Suprapubic skin (tissue), 4 donors: Measurements from ENCODE around the gene ANKRD66. TPM values are rescaled to one million over a fixed set of nuclear protein-coding genes. Genes with fewer than 3 reads are reported as not detected.

Experiments used
- DNase-seq, 2 donors: peaks; one replicate each; pipeline ENCODE4 v3.0.0-alpha.2; 2019; ENCODE audit warnings: low spot score in 2 of 2
- H3K27ac ChIP-seq: fragments of 200-600 bp; sonication (generic); one replicate; pipeline ENCODE4 v1.5.1; 2019
- H3K27me3 ChIP-seq: fragments of 200-600 bp; sonication (generic); one replicate; pipeline ENCODE4 v1.5.1; 2019
- H3K36me3 ChIP-seq: fragments of 200-600 bp; sonication (generic); one replicate; pipeline ENCODE4 v1.5.1; 2019
- H3K4me1 ChIP-seq: fragments of 200-600 bp; sonication (generic); one replicate; pipeline ENCODE4 v1.5.1; 2019
- H3K4me3 ChIP-seq: fragments of 200-600 bp; sonication (generic); one replicate; pipeline ENCODE4 v1.5.1; 2019; ENCODE audit warnings: mild to moderate bottlenecking
- H3K9me3 ChIP-seq: fragments of 200-600 bp; sonication (generic); one replicate; pipeline ENCODE4 v1.5.1; 2019
- CTCF ChIP-seq, 2 donors: fragments of 200-600 bp in 1 of 2; fragments of 450-650 bp in 1 of 2; sonication (generic) in 1 of 2; IDR thresholded peaks; one replicate each; pipeline ENCODE4 v1.5.1; 2016 to 2019; ENCODE audit warnings: antibody characterized with exemption in 2 of 2, mild to moderate bottlenecking in 1 of 2, moderate library complexity in 1 of 2
- EP300 ChIP-seq: sonication (generic); formaldehyde crosslinking; IDR thresholded peaks from one replicate; pipeline ENCODE4 v1.6.1; 2017; ENCODE audit warnings: antibody characterized with exemption
- POLR2A ChIP-seq, 2 donors: fragments of 450-650 bp; IDR thresholded peaks; one replicate each; pipeline ENCODE4 v1.6.1; 2017; ENCODE audit warnings: antibody characterized with exemption in 2 of 2, mild to moderate bottlenecking in 2 of 2, moderate library complexity in 2 of 2
- POLR2AphosphoS5 ChIP-seq, 3 donors: sonication (generic); formaldehyde crosslinking; IDR thresholded peaks; one replicate each; pipeline ENCODE4 v1.6.1; 2017; ENCODE audit warnings: antibody characterized with exemption in 3 of 3
- WGBS: methylation state at CpG from one replicate; pipeline ENCODE4 v1.1.5; 2018; 5-methylcytosine and 5-hydroxymethylcytosine counted together
- total RNA-seq, 4 donors: library from RNA; depleted of rRNA; stranded (reverse); fragments of >200 nt; gene quantifications; one replicate each; pipeline ENCODE4 v1.1.0, GENCODE V29; 2016

The ANKRD66 gene
- total RNA-seq, 4 donors from 2014 or later: not detected

DNA sequence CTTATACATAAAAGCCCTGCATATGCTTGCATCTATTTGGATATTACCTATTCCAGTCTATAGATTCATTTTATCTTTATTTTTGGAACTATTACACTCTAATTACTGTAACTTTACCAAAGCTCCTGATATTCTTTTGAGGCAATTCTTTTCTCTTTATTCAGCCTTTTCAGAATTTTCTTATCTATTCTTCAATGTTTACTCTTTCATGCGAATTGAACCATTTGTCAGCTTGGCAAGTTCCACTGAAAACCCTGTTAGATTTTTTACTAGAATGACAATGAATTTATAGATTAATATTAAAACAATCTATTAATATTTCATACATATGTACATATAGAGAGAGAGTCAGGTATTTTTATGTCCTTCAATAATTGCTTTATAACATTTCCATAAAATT, 45.9 kb downstream of the ANKRD66 start:
- no peaks in the 10 kb centered on the region for H3K36me3 ChIP-seq
- no peak overlapping the region for H3K4me3 ChIP-seq
- no peaks in the 10 kb centered on the region for H3K4me1 ChIP-seq
- H3K27ac ChIP-seq: no peak overlapping the region
- TF ChIP-seq POLR2A (IDR thresholded peaks at IDR 0.05) (no peak), POLR2AphosphoS5 (IDR thresholded peaks at IDR 0.05) (no peak), CTCF (IDR thresholded peaks at IDR 0.05) (no peak), EP300 (no peak)
- WGBS: 49% methylated on average over 1 of the region's 1 CpG
- no peaks in the 10 kb centered on the region for H3K27me3 ChIP-seq
- H3K9me3 ChIP-seq: no peaks in the 10 kb centered on the region
- no peak for DNase-seq

GRCh38 chr6:46793138-46793537, 46.4 kb downstream of the ANKRD66 start, which contains the start of gene MEP1A:
TSS of gene MEP1A (plus strand) at chr6:46793389. CDS start at chr6:46793399, 10 bp downstream.
- no peak within 1 kb of the TSS for H3K4me3 ChIP-seq
- WGBS: 84% methylated on average over 8 of the region's 8 CpGs
- no peaks in the 10 kb centered on the region for H3K27me3 ChIP-seq
- DNase-seq: no peak
- H3K9me3 ChIP-seq: no peaks in the 10 kb centered on the region
- H3K27ac ChIP-seq: no peak within 1 kb of the TSS
- TF ChIP-seq CTCF (IDR thresholded peaks at IDR 0.05) (no peak), POLR2A (IDR thresholded peaks at IDR 0.05) (no peak), POLR2AphosphoS5 (IDR thresholded peaks at IDR 0.05) (no peak), EP300 (no peak)
- no peaks in the 10 kb centered on the region for H3K4me1 ChIP-seq
- no peaks in the 10 kb centered on the region for H3K36me3 ChIP-seq

- no peak for TF ChIP-seq POLR2AphosphoS5 (IDR thresholded peaks at IDR 0.05)
- no peak for TF ChIP-seq CTCF (IDR thresholded peaks at IDR 0.05)
- no peak for TF ChIP-seq EP300
- no peak for TF ChIP-seq POLR2A (IDR thresholded peaks at IDR 0.05)
- Histone ChIP-seq H3K9me3 (no peaks in the 10 kb centered on the region), H3K27me3 (no peaks in the 10 kb centered on the region), H3K36me3 (no peaks in the 10 kb centered on the region), H3K4me1 (no peaks in the 10 kb centered on the region), H3K27ac (no peak overlapping the region), H3K4me3 (no peak overlapping the region)
- 77% methylated on average over 3 of the region's 3 CpGs for WGBS
- no peak for DNase-seq
Measured at GRCh38 chr6:46794068-46794467, 47.3 kb downstream of the ANKRD66 start.

DNA sequence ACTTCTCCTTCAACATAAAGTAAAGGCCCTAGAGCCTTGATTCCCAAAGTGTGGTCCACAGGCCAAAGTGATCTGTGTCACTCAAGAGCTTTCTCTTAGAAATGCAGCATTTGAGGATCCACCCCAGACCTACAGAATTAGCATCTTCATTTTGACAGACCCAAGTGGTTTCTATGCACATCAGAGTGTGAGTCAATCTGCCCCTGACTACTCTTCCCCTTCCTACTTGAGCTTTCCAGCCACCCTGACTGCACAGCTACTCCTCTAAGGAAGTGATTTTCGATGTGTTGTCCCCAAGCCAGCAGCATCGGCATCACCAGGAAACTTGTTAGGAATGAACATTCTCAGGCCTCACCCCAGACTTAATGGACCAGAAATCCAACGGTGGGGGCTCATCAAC, 49.1 kb downstream of the ANKRD66 start:
- no peaks in the 10 kb centered on the region for H3K36me3 ChIP-seq
- no peak overlapping the region for H3K4me3 ChIP-seq
- H3K9me3 ChIP-seq: no peaks in the 10 kb centered on the region
- H3K4me1 ChIP-seq: no peaks in the 10 kb centered on the region
- no peaks in the 10 kb centered on the region for H3K27me3 ChIP-seq
- 91% methylated on average over 3 of the region's 3 CpGs for WGBS
- DNase-seq: no peak
- no peak overlapping the region for H3K27ac ChIP-seq
- TF ChIP-seq EP300: no peak
- TF ChIP-seq CTCF (IDR thresholded peaks at IDR 0.05): no peak
- no peak for TF ChIP-seq POLR2A (IDR thresholded peaks at IDR 0.05)
- TF ChIP-seq POLR2AphosphoS5 (IDR thresholded peaks at IDR 0.05): no peak

DNA sequence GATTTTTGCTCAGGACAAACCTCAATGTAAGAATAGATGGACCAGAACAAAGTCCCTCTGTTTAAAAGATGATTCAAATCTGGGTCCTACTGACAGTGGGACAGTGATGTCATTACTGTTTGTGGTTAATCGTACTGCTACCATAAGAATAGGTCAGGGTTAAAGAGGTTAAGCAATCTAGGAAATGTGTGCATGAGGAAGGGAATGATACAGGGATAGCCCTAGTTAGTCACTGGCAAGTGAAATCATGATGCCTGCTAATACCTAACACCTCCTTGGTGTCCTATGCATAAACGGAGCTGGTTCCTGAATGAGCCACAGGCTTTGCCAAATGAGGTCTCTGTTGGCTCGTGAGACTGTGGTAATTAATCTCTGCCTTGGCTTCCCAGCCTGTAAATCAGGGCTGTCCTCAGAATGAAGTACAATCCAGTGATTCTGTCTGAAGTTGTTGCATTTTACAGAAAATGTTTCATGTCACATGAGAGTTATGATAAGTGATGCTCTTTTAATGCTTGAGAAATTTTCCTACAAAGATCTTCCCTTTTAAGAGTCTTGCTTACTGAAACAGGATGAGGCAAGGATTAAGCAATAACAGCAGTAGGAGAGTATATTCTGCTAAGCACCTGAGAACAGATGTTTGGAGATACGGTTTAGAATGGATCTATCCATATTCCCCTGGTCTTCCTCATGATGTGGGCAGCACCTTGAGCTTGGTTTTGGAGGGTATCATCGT, 50.3 kb downstream of the ANKRD66 start:
- H3K4me3 ChIP-seq: no peak overlapping the region
- no peaks in the 10 kb centered on the region for H3K9me3 ChIP-seq
- no peaks in the 10 kb centered on the region for H3K4me1 ChIP-seq
- TF ChIP-seq CTCF (IDR thresholded peaks at IDR 0.05) (no peak), EP300 (no peak), POLR2A (IDR thresholded peaks at IDR 0.05) (no peak), POLR2AphosphoS5 (IDR thresholded peaks at IDR 0.05) (no peak)
- WGBS: 41% methylated on average over 5 of the region's 5 CpGs
- no peak for DNase-seq
- H3K36me3 ChIP-seq: no peaks in the 10 kb centered on the region
- H3K27me3 ChIP-seq: no peaks in the 10 kb centered on the region
- H3K27ac ChIP-seq: no peak overlapping the region
